ENCODE results near the gene CD2AP.
"Not testable (repeated sequence)": the region's sequence is repeated elsewhere in the genome, so short reads cannot be mapped to it uniquely, and the experiment has no call there.

The CD2AP gene

GRCh38 chr6:47563162-47563561 is 85.6 kb downstream of the CD2AP start:
- DNase-seq (ENCODE audit: low read depth in 2 of 2) = no peak

- not testable (repeated sequence) for DNase-seq (ENCODE audit: low read depth in 2 of 2)
Observed at GRCh38 chr6:47566602-47567001, 89.0 kb downstream of the CD2AP start.

- DNase-seq (ENCODE audit: low read depth in 2 of 2) = no peak
Observed at GRCh38 chr6:47567586-47567985, 90.0 kb downstream of the CD2AP start.

GRCh38 chr6:47571488-47571887 is 93.9 kb downstream of the CD2AP start:
- no peak for DNase-seq (ENCODE audit: low read depth in 2 of 2)

- no peak for DNase-seq (ENCODE audit: low read depth in 2 of 2)
Observed at GRCh38 chr6:47573109-47573508, 95.5 kb downstream of the CD2AP start.

GRCh38 chr6:47574789-47575188 is 97.2 kb downstream of the CD2AP start:
- no peak for DNase-seq (ENCODE audit: low read depth in 2 of 2)

GRCh38 chr6:47579040-47579439 is 101.5 kb downstream of the CD2AP start:
- DNase-seq (ENCODE audit: low read depth in 2 of 2) = no peak

- no peak for DNase-seq (ENCODE audit: low read depth in 2 of 2)
Observed at GRCh38 chr6:47581591-47581990, 104.0 kb downstream of the CD2AP start.

- no peak for DNase-seq (ENCODE audit: low read depth in 2 of 2)
Observed at GRCh38 chr6:47587493-47587892, 109.9 kb downstream of the CD2AP start.

GRCh38 chr6:47592131-47592840 is 114.7 kb downstream of the CD2AP start:
- DNase-seq (ENCODE audit: low read depth in 2 of 2) = no peak

GRCh38 chr6:47593979-47594378 is 116.4 kb downstream of the CD2AP start:
- no peak for DNase-seq (ENCODE audit: low read depth in 2 of 2)

- no peak for DNase-seq (ENCODE audit: low read depth in 2 of 2)
Observed at GRCh38 chr6:47595785-47596184, 118.2 kb downstream of the CD2AP start.

GRCh38 chr6:47598367-47598766 is 120.8 kb downstream of the CD2AP start:
- no peak for DNase-seq (ENCODE audit: low read depth in 2 of 2)

GRCh38 chr6:47599512-47599911 is 121.9 kb downstream of the CD2AP start:
- DNase-seq (ENCODE audit: low read depth in 2 of 2) = no peak

GRCh38 chr6:47603227-47603626 is 125.6 kb downstream of the CD2AP start:
- DNase-seq (ENCODE audit: low read depth in 2 of 2) = no peak

GRCh38 chr6:47603995-47604394 is 126.4 kb downstream of the CD2AP start:
- DNase-seq (ENCODE audit: low read depth in 2 of 2) = no peak

GRCh38 chr6:47621838-47622449 is 144.4 kb downstream of the CD2AP start:
- DNase-seq (ENCODE audit: low read depth in 2 of 2) = no peak

GRCh38 chr6:47626782-47627181 is 149.2 kb downstream of the CD2AP start:
- DNase-seq (ENCODE audit: low read depth in 2 of 2) = no peak

GRCh38 chr6:47628448-47629272 is 151.1 kb downstream of the CD2AP start:
- DNase-seq (ENCODE audit: low read depth in 2 of 2) = no peak

GRCh38 chr6:47629954-47630353 is 152.4 kb downstream of the CD2AP start:
- no peak for DNase-seq (ENCODE audit: low read depth in 2 of 2)

GRCh38 chr6:47630587-47630986 is 153.0 kb downstream of the CD2AP start:
- DNase-seq (ENCODE audit: low read depth in 2 of 2) = no peak

GRCh38 chr6:47631269-47631772 is 153.7 kb downstream of the CD2AP start:
- DNase-seq (ENCODE audit: low read depth in 2 of 2) = no peak

- no peak for DNase-seq (ENCODE audit: low read depth in 2 of 2)
Observed at GRCh38 chr6:47631797-47632196, 154.2 kb downstream of the CD2AP start.

All from stimulated activated CD8-positive, alpha-beta memory T cell treated with anti-CD3 and anti-CD28 coated beads, Interleukin-7, amount 100 ng/mL, for 1 hour (primary cell).